HG03139 (cell line): Measurements from ENCODE around the gene CEBPB.
A peak's percentile ranks its signal among the peaks of the same experiment; 100 is the strongest.
"Not testable (repeated sequence)": the region's sequence is repeated elsewhere in the genome, so short reads cannot be mapped to it uniquely, and the experiment has no call there.

ENCODE experiments used
- ATAC-seq: cut with Tn5 transposase; IDR thresholded peaks from one replicate; pipeline ENCODE4 v1.9.1; 2021; ENCODE audit not compliant: unreplicated experiment

Gene CEBPB

DNA sequence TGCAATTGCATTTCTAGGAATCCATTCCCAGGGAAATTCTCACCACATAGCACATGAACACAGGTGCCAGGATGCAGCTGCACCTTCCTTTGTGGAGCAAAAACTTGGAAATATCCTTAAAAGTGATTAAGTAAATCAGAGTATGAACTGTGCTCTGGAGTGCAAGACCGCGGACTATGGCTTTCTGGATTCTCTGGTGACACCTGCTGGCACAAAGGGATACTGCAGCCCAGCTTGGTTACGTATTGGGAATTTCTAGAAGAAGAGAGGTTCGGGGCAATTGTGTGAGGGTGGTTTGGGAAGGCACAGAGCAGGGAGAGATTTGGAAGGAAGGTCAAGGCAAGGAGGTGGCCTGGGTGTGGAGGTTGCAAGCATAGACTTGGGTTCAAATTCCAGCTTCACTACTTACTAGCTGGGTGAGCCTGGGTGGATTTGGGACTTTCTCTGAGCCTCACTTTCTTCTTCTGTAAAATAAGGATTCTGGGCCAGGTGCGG, 21.3 kb upstream of the CEBPB start:
- no peak for ATAC-seq

DNA sequence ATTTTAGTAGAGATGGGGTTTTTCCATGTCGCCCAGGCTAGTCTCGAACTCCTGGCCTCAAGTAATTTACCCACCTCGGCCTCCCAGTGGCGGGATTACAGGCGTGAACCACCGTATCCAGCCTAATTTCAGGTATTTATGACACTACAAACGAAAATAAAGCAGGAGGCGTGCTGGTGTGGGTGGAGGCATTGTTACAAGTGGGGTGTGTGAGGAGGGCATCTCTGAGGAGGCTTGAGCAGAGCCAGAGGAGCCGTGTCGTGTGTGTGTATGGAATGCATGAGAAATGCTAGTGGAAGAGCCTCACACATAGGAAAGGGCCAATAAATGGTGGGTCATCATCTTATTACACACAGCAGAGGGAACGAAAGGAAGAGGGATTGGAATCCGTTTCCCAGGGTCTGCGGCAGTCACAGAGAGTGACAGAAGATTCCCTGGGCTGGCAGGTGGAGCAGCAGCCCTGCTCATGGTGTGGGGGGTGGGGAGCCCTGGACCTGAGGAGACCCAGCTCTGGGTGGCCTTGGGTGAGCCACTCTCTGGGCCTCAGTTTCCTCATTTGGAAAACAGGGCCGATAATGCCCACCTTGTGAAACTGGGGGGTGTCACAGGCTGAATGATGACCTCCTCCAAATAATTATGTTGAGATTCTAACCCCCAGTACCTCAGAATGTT, 19.9 kb upstream of the CEBPB start:
- ATAC-seq = no peak

DNA sequence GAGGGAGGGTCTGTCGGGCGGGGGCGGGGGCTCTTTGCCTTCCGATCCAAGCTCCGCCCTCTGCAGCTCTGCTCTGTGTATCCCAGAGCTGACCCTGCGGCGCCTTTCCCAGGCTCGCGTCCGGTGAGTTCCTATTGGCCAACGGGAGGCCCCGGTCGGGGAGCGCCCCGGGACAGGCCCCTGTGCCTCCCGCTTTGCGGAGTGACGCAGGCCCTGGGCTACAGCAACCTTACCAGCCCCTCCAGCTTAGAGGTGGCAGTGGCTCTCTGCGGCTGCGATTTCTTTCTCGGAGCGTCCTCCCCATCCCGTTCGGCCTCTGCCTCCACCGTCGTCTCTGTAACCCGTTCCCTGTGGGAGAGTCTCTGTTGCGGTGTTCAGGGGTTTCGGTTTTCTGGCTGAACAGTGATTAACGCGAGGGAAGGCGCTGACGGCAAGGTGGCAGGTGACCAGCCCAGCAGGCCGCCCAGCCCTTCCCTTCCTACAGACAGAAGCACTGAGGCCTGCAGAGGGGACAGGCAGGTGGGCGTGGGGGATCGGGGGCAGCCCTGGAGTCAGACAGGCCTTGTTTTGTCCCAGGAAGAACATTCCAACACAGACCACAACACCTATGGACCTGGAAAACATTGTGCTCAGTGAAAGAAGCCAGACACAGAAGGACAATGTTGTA, 18.1 kb upstream of the CEBPB start:
- no peak for ATAC-seq

DNA sequence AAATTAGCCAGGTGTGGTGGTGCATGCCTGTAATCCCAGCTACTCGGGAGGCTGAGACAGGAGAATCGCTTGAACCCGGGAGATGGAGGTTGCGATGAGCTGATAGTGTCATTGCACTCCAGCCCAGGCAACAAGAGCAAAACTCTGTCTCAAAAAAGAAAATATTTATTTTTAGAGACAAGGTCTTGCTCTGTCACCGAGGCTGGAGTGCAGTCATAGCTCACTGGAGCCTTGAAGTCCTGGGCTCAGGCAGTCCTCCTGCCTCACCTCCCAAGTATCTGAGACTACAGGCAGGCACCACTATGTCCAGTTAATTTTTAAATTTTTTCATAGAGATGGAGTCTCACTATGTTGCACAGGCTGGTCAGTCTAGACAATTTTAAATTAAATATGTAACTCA, 16.2 kb upstream of the CEBPB start:
- no peak for ATAC-seq

DNA sequence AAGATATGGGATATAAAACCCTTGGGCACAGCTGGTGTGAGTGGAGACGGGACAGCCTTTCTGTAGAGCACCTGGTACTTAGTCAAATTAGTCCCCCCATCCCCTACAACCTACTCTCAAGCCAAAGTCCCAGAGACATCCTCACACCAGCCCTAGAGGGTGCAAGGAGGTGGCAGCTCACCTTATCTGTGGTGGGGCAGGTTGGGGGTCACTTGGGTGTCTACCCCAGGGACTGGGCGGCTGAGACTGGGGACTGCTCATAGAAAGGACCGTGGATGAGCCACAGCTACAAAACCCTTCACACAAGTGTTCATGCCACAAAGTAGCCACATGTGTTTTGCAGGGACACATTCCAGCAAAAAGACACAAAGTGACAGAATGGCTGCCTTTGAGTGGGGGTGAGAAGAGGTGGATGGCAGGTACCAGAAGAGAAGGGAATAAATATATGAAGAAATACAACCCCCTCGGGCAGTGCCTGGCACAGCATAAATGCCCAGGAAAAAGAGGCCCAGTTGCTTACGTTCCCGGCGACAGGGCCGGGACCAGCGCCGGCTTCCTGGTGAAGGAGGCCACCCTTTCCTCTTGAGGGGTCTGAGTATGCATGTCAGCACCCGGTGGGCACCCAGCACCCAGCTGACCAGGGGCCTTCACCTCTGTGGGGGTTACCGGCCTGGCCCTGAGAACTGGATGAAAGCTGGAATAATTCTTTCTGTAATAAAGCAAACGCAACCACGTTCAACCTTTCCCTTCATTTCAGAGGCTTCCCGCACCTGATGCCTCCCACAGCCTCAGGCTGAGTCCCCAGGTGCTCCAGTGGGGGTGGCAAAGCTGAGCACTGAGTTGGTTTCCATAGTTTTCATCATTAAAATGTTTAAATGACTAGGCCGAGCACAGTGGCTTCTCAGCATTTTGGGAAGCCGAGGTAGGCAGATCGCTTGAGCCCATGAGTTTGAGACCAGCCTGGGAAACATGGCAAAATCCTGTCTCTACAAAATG, 14.4 kb upstream of the CEBPB start:
- ATAC-seq = no peak

DNA sequence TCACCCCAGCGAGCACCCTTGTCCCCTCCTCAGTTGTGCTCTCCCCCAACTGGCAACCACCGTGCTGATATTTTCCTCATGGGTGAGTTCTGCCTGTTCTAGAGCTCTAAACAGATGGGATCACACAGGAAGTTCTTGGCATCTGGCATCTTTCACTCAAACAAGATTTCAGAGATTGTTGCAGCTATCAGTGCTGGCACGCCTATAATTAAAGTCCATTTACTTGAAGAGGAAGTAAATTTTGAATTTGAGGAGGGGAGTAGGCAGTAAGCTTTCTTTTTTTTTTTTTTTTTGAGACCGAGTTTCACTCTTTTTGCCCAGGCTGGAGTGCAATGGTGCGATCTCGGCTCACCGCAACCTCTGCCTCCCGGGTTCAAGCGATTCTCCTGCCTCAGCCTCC, 12.0 kb upstream of the CEBPB start:
- ATAC-seq = not testable (repeated sequence)

DNA sequence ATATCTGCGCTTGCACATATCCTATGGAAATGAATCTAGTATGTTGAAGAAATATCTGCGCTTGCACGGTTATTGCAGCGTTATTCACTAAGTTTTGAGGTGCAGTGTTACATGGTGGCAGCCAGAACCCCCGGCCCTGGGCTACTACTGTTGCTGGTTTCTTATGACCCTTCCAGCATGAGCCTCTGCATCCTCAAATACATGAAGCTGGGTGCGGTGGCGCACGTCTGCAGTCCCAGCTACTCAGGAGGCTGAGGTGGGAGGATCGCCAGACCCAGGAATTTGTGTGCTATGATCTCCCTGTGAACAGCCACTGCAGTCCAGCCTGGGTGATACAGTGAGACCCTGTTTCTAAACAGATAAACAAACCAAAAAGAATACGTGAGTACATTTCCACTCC, 9.3 kb upstream of the CEBPB start:
- ATAC-seq = no peak

DNA sequence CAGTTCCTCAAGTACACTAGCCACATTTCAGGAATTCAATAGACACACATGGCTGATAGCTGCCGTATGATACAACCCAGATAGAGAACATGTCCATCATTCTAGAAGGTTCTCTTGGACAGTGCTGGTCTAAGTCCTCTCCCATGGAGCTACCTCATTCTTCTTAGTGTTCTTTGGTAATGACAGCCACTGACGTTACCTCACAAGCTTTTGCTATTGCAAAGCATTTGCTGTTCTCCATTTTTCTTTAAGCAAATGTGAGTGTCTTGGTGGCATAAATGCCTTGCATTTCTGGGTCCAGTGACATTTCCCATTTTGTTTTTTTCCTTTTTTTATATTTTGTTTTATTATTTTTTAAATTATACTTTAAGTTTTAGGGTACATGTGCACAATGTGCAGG, 8.3 kb upstream of the CEBPB start:
- no peak for ATAC-seq

DNA sequence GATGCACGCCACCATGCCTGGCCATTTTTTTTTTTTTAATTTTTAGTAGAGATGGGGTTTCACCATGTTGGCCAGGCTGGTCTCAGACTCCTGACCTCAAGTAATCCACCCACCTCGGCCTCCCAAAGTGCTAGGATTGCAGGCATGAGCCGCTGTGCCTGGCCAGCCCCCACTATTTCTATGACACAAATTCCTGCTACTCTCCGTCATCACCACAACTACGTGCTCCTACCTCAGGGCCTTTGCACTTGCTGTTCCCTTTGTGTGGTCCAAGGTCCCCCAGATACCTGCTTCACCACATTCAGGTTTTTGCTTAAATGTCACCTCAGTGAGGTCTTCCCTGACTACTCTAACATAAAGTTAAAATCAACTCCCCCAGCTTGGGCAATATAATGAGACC, 5.2 kb upstream of the CEBPB start:
- ATAC-seq = no peak

DNA sequence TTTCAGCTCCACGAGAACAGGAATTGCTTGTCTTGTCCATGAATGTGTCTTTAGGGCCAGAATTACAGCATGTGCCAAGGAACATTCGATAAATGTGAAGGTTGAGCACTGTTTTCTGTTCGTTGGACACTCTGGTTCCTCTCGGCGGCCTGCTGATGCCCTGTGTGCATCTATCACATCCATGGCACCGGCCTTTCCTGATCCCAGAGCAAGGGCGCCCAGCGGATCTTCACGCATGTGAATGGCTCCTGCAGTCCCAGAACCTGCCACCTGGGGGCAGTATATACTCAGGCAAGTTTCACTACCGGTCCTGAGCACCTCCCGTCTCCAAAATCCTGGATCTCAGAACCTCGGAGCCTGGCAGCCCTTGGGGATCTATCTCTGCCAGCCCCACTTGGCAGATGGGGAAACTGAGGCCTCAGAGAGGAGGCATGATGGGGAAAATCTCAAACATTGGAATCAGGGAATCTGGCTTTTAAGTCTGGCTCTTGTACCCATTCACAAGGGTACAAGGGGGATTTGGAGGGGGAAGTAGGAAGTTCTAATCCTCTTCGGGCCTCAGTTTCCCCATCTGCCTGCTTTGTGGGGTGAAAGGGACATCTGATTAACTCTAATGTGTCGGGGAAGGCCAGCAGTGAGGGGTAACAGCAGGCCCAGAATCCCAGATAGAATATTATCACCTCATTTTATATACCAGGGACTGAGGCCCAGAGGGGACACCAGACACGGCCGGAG, 4.3 kb upstream of the CEBPB start:
- no peak for ATAC-seq

DNA sequence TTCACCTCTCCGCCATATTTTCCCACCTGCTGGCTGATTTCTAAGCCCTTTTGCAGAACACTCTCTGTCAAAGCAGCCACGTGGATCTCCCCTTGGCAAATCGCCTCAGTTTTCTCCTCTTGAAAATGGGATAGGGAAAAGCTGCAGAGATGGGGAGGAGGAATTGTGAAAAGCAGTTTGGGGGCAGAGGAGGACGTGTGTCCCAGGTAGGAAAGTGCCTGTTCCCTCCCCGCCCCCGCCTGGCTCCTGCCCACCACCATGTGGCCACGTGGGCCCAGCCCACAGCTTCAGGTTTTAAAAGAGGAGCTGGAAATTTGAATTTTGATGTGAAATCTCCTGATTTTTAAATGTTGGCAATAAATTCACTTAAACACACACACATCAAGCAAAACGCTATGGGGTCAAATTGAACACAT, 3.6 kb upstream of the CEBPB start:
- ATAC-seq = no peak

DNA sequence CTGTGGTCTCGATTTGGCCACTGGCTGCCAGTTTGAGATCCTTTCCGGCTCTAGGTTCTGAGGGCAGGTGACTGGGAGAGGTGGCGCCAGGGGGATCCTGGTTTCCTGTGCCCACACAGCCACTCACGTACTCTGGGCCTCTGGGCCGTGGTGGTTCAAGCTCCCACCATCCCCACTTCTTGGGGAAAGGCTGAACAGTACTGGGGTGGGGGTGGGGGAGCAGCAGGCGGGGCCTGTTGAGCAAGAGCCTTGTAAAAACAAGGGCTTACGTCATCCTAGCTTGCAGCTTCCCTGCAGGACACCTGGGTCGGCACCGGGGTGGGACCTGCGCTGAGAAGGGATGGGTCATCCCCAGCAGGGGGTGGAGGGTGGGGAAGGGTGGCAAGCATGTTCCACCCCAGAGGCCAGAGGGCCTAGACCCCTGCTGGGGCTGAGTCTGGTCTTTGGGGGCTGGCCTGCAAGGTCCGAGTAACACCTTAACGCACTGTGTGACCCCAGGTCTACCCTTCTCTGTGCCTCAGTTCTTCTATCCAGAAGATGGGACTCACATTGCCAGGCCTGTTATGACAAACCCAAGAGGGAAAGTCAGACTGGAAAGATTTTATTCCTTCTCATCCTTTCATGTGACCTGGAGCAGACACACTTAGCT, 3.1 kb upstream of the CEBPB start:
- no peak for ATAC-seq

DNA sequence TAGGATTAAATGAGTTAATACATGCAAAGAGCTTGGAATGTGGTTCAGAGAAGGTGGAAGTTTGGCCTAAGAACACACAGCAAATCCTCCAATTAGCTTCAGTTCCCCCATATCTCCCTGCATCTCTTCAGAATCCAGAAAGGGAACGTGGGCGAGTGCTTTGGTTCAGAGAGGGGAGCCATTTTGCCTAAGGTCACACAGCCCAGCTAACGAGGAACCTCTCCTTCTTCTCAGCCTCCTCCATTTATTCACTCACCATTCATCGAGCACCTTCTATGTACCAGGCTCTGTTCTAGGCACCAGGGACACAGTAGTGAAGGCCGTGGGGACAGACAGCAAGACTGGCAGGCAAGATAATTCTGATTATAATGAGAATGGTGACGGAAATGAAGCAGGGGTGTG, 2.3 kb upstream of the CEBPB start:
- ATAC-seq = no peak

DNA sequence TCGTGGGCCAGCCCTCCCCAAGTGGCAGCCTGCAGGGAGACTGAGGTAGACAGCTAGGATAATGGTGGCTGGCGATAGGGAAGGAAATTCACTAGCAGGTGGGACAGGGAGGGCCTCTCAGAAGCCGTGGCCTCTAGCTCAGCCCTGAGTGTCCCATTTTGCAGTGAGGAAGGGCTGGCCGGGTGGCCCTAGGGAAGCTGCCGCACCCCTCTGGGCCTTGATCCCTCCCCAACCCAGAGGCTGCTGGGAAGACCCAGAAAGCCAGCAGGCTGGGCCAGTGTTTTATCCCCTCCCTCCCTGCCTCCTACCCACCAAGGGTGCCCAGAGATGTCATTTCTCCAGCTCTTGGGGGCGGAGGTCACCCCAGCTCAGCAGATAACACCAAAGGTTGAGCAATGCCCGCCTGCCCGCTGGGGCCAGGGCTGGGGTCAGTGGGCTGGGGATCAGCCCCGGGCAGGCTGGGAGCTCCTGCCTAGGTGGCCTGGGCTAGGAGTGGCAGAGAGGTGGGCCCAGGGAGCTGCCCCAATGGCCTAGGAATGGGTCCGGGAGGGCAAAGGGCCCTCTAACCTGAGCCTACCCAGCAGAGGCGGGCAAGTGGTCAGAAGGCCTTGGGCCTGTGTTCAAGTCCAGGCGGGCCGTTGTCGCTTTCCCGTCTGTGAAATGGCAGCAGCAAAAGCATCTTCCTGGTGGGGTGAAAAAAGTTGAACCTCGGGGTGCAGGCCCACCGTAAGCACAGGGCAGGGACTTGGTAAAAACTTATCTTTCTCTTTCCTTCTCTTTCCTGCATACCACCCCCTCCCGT, 1.6 kb upstream of the CEBPB start:
- ATAC-seq = no peak

DNA sequence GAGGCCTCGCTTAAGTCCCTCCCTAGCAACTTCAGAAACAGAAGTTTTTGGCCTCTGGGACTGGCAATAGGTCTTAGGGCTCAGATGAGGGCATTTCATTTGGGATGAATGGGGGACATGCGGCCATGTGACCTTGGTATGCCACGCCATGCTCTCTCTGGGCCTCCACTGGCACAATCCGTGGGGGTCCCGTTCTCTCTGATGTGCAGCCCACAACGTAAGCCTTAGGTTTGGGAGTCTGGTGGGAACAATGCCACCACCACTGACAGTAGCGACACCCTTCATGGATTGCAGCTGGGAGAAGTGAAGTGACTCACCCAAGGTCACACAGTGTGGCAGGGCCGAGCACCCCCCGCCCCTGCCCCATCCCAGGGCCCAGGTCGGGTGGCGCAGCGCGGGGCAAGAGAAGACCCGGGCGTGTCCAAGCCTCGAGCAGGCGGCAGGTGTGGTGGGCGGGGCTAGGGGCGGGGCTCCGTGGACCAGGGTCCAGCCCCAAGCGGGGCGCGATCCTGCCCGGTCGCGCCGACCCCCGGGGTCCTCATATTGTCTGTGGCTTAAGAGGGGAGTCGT, 864 bp upstream of the CEBPB start:
- ATAC-seq = no peak

DNA sequence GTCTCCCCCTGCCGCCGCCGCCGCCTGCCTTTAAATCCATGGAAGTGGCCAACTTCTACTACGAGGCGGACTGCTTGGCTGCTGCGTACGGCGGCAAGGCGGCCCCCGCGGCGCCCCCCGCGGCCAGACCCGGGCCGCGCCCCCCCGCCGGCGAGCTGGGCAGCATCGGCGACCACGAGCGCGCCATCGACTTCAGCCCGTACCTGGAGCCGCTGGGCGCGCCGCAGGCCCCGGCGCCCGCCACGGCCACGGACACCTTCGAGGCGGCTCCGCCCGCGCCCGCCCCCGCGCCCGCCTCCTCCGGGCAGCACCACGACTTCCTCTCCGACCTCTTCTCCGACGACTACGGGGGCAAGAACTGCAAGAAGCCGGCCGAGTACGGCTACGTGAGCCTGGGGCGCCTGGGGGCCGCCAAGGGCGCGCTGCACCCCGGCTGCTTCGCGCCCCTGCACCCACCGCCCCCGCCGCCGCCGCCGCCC, 474 bp downstream of the CEBPB start:
- peak; percentile 35 for ATAC-seq

DNA sequence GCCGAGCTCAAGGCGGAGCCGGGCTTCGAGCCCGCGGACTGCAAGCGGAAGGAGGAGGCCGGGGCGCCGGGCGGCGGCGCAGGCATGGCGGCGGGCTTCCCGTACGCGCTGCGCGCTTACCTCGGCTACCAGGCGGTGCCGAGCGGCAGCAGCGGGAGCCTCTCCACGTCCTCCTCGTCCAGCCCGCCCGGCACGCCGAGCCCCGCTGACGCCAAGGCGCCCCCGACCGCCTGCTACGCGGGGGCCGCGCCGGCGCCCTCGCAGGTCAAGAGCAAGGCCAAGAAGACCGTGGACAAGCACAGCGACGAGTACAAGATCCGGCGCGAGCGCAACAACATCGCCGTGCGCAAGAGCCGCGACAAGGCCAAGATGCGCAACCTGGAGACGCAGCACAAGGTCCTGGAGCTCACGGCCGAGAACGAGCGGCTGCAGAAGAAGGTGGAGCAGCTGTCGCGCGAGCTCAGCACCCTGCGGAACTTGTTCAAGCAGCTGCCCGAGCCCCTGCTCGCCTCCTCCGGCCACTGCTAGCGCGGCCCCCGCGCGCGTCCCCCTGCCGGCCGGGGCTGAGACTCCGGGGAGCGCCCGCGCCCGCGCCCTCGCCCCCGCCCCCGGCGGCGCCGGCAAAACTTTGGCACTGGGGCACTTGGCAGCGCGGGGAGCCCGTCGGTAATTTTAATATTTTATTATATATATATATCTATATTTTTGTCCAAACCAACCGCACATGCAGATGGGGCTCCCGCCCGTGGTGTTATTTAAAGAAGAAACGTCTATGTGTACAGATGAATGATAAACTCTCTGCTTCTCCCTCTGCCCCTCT, 1.1 kb downstream of the CEBPB start:
- ATAC-seq = peak; percentile 24
